ENCODE results near the gene MYOM1.
"Not testable (repeated sequence)": the region's sequence is repeated elsewhere in the genome, so short reads cannot be mapped to it uniquely, and the experiment has no call there.

The MYOM1 gene

GRCh38 chr18:3056311-3056710 lies 163.5 kb downstream of the MYOM1 start:
- no peak for DNase-seq (ENCODE audit: low read depth)

GRCh38 chr18:3055816-3056215 lies 164.0 kb downstream of the MYOM1 start:
- no peak for DNase-seq (ENCODE audit: low read depth)

- DNase-seq (ENCODE audit: low read depth): no peak
These were observed 164.5 kb downstream of the MYOM1 start for GRCh38 chr18:3055186-3055728.

GRCh38 chr18:3054780-3055179 lies 165.0 kb downstream of the MYOM1 start:
- no peak for DNase-seq (ENCODE audit: low read depth)

- no peak for DNase-seq (ENCODE audit: low read depth)
These were observed 165.6 kb downstream of the MYOM1 start for GRCh38 chr18:3054214-3054613.

- no peak for DNase-seq (ENCODE audit: low read depth)
These were observed 166.7 kb downstream of the MYOM1 start for GRCh38 chr18:3053081-3053480.

- no peak for DNase-seq (ENCODE audit: low read depth)
These were observed 167.4 kb downstream of the MYOM1 start for GRCh38 chr18:3052411-3052758.

- no peak for DNase-seq (ENCODE audit: low read depth)
These were observed 167.9 kb downstream of the MYOM1 start for GRCh38 chr18:3051718-3052410.

- not testable (repeated sequence) for DNase-seq (ENCODE audit: low read depth)
These were observed 169.8 kb downstream of the MYOM1 start for GRCh38 chr18:3049897-3050454.

GRCh38 chr18:3048820-3049349 lies 170.9 kb downstream of the MYOM1 start:
- no peak for DNase-seq (ENCODE audit: low read depth)

GRCh38 chr18:3048121-3048520 lies 171.6 kb downstream of the MYOM1 start:
- no peak for DNase-seq (ENCODE audit: low read depth)

GRCh38 chr18:3046216-3046808 lies 173.5 kb downstream of the MYOM1 start:
- DNase-seq (ENCODE audit: low read depth): no peak

GRCh38 chr18:3044931-3045698 lies 174.7 kb downstream of the MYOM1 start:
- DNase-seq (ENCODE audit: low read depth): no peak

GRCh38 chr18:3042379-3042778 lies 177.4 kb downstream of the MYOM1 start:
- DNase-seq (ENCODE audit: low read depth): no peak

GRCh38 chr18:3041843-3042242 lies 177.9 kb downstream of the MYOM1 start:
- DNase-seq (ENCODE audit: low read depth): no peak

- DNase-seq (ENCODE audit: low read depth): no peak
These were observed 178.9 kb downstream of the MYOM1 start for GRCh38 chr18:3040881-3041280.

GRCh38 chr18:3040173-3040572 lies 179.6 kb downstream of the MYOM1 start:
- no peak for DNase-seq (ENCODE audit: low read depth)

- DNase-seq (ENCODE audit: low read depth): no peak
These were observed 182.3 kb downstream of the MYOM1 start for GRCh38 chr18:3037423-3037915.

- DNase-seq (ENCODE audit: low read depth): no peak
These were observed 183.7 kb downstream of the MYOM1 start for GRCh38 chr18:3036108-3036507.

GRCh38 chr18:3035635-3036034 lies 184.1 kb downstream of the MYOM1 start:
- no peak for DNase-seq (ENCODE audit: low read depth)

GRCh38 chr18:3032721-3033120 lies 187.0 kb downstream of the MYOM1 start:
- no peak for DNase-seq (ENCODE audit: low read depth)

- DNase-seq (ENCODE audit: low read depth): no peak
These were observed 190.4 kb downstream of the MYOM1 start for GRCh38 chr18:3029215-3029952.

Data from activated T-helper 1 cell treated with Interleukin-2 at 50 U/mL for 16 hours (primary cell).